GM12891 (cell line): ENCODE measurements around the gene SRGAP1.

ENCODE experiments used
- POLR2A ChIP-seq: IDR thresholded peaks from 2 replicates; pipeline ENCODE4 v1.6.1; 2011; ENCODE audit warnings: low read depth, low read length, control low read depth
- POLR2AphosphoS5 ChIP-seq: IDR thresholded peaks from 2 replicates; pipeline ENCODE4 v1.6.1; 2011; ENCODE audit warnings: low read depth, low read length, control low read depth

DNA sequence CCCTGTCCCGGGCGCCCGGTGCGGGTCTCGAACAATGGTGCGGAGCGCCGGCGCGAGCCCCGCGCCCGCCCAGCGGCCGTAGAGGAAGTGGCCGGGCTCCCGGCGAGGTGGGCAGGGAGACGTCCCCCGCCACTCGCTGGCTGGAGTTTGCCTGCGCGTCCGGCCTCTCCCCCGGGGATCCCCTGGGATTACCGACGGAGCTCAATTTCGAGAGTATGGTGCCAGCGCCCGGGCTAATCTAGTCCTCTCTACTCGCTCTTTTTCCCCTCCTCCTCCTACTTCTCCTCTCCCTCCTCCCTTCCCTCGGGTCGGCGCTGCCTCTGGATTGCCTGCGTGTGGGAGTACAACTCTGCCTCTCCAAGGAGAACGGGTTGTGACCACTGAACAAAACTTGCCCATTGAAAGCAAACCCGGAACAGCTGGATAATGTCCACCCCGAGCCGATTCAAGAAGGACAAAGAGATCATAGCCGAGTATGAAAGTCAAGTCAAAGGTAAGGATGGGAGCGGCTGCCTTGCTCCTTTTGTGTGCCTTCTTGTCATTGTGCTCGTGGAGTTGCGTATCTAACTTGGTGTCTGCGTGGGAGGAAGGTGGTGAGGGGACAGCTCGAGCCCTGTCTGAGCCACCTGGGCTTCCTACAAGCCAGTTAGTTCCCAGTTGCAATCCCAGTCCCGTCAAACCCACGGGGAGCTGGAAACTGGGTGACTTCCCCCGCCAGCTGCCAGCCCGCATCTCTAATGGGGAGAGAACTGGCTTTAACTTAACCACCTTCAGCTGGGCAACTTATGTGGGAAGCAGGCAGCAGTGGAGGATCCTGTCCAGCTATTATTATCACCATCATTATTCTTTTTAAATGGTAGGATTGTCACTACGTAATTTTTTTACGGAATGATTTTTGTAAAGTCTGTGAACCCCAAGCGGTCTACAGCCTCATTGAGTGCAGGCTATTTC is at the start of gene SRGAP1:
- TF ChIP-seq POLR2AphosphoS5 (no peak), POLR2A (no peak)
